Suprapubic skin (tissue), 4 donors: ENCODE data around the gene TLR7. TPM values are rescaled to one million over a fixed set of nuclear protein-coding genes. Genes with fewer than 3 reads are reported as not detected.

Source experiments
- DNase-seq, 2 donors: peaks; one replicate each; pipeline ENCODE4 v3.0.0-alpha.2; 2019; ENCODE audit warnings: low spot score in 2 of 2
- H3K27ac ChIP-seq: fragments of 200-600 bp; sonication (generic); one replicate; pipeline ENCODE4 v1.5.1; 2019
- H3K27me3 ChIP-seq: fragments of 200-600 bp; sonication (generic); one replicate; pipeline ENCODE4 v1.5.1; 2019
- H3K36me3 ChIP-seq: fragments of 200-600 bp; sonication (generic); one replicate; pipeline ENCODE4 v1.5.1; 2019
- H3K4me1 ChIP-seq: fragments of 200-600 bp; sonication (generic); one replicate; pipeline ENCODE4 v1.5.1; 2019
- H3K4me3 ChIP-seq: fragments of 200-600 bp; sonication (generic); one replicate; pipeline ENCODE4 v1.5.1; 2019; ENCODE audit warnings: mild to moderate bottlenecking
- H3K9me3 ChIP-seq: fragments of 200-600 bp; sonication (generic); one replicate; pipeline ENCODE4 v1.5.1; 2019
- CTCF ChIP-seq, 2 donors: fragments of 200-600 bp in 1 of 2; fragments of 450-650 bp in 1 of 2; sonication (generic) in 1 of 2; IDR thresholded peaks; one replicate each; pipeline ENCODE4 v1.5.1; 2016 to 2019; ENCODE audit warnings: antibody characterized with exemption in 2 of 2, mild to moderate bottlenecking in 1 of 2, moderate library complexity in 1 of 2
- EP300 ChIP-seq: sonication (generic); formaldehyde crosslinking; IDR thresholded peaks from one replicate; pipeline ENCODE4 v1.6.1; 2017; ENCODE audit warnings: antibody characterized with exemption
- POLR2A ChIP-seq, 2 donors: fragments of 450-650 bp; IDR thresholded peaks; one replicate each; pipeline ENCODE4 v1.6.1; 2017; ENCODE audit warnings: antibody characterized with exemption in 2 of 2, mild to moderate bottlenecking in 2 of 2, moderate library complexity in 2 of 2
- POLR2AphosphoS5 ChIP-seq, 3 donors: sonication (generic); formaldehyde crosslinking; IDR thresholded peaks; one replicate each; pipeline ENCODE4 v1.6.1; 2017; ENCODE audit warnings: antibody characterized with exemption in 3 of 3
- WGBS: methylation state at CpG from one replicate; pipeline ENCODE4 v1.1.5; 2018; 5-methylcytosine and 5-hydroxymethylcytosine counted together
- total RNA-seq, 4 donors: library from RNA; depleted of rRNA; stranded (reverse); fragments of >200 nt; gene quantifications; one replicate each; pipeline ENCODE4 v1.1.0, GENCODE V29; 2016

The TLR7 gene
- total RNA-seq, 4 donors from 2014 or later = 0.15 to 0.38 TPM; not detected in 2

GRCh38 chrX:12912791-12913482 is 46.1 kb downstream of the TLR7 start:
- Histone ChIP-seq H3K4me1 (no peaks in the 10 kb centered on the region), H3K27me3 (no peaks in the 10 kb centered on the region), H3K9me3 (no peaks in the 10 kb centered on the region), H3K4me3 (no peak overlapping the region), H3K36me3 (no peaks in the 10 kb centered on the region), H3K27ac (no peak overlapping the region)
- no peak for DNase-seq
- TF ChIP-seq POLR2A (IDR thresholded peaks at IDR 0.05) = no peak
- TF ChIP-seq EP300 = no peak
- TF ChIP-seq POLR2AphosphoS5 (IDR thresholded peaks at IDR 0.05) = no peak
- no peak for TF ChIP-seq CTCF (IDR thresholded peaks at IDR 0.05)
- 73% methylated on average over 5 of the region's 5 CpGs for WGBS

GRCh38 chrX:12917753-12918152 is 50.9 kb downstream of the TLR7 start:
- Histone ChIP-seq H3K27ac (no peak overlapping the region), H3K27me3 (no peaks in the 10 kb centered on the region), H3K36me3 (no peaks in the 10 kb centered on the region), H3K4me1 (no peaks in the 10 kb centered on the region), H3K4me3 (no peak overlapping the region), H3K9me3 (no peaks in the 10 kb centered on the region)
- DNase-seq = no peak
- WGBS = 70% methylated on average over 2 of the region's 2 CpGs
- TF ChIP-seq CTCF (IDR thresholded peaks at IDR 0.05) = no peak
- TF ChIP-seq EP300 = no peak
- TF ChIP-seq POLR2A (IDR thresholded peaks at IDR 0.05) = no peak

GRCh38 chrX:12919051-12919450 is 52.2 kb downstream of the TLR7 start:
- H3K9me3 ChIP-seq = no peaks in the 10 kb centered on the region
- no peaks in the 10 kb centered on the region for H3K36me3 ChIP-seq
- H3K27me3 ChIP-seq = no peaks in the 10 kb centered on the region
- no peak overlapping the region for H3K4me3 ChIP-seq
- WGBS = 65% methylated on average over 10 of the region's 10 CpGs
- DNase-seq = no peak
- no peaks in the 10 kb centered on the region for H3K4me1 ChIP-seq
- no peak overlapping the region for H3K27ac ChIP-seq
- TF ChIP-seq POLR2AphosphoS5 (IDR thresholded peaks at IDR 0.05) (no peak), EP300 (no peak), POLR2A (IDR thresholded peaks at IDR 0.05) (no peak), CTCF (IDR thresholded peaks at IDR 0.05) (no peak)

- H3K36me3 ChIP-seq = no peaks in the 10 kb centered on the region
- TF ChIP-seq POLR2A (IDR thresholded peaks at IDR 0.05) = no peak
- no peak for TF ChIP-seq CTCF (IDR thresholded peaks at IDR 0.05)
- TF ChIP-seq POLR2AphosphoS5 (IDR thresholded peaks at IDR 0.05) = no peak
- TF ChIP-seq EP300 = no peak
- no peaks in the 10 kb centered on the region for H3K4me1 ChIP-seq
- no peaks in the 10 kb centered on the region for H3K27me3 ChIP-seq
- H3K27ac ChIP-seq = no peak overlapping the region
- H3K4me3 ChIP-seq = no peak overlapping the region
- no peak for DNase-seq
- H3K9me3 ChIP-seq = no peaks in the 10 kb centered on the region
- 71% methylated on average over 8 of the region's 8 CpGs for WGBS
Observed at GRCh38 chrX:12919620-12920019, 52.7 kb downstream of the TLR7 start.

GRCh38 chrX:12920990-12921389 is 54.1 kb downstream of the TLR7 start:
- Histone ChIP-seq H3K9me3 (no peaks in the 10 kb centered on the region), H3K4me3 (no peak overlapping the region), H3K36me3 (no peaks in the 10 kb centered on the region), H3K4me1 (no peaks in the 10 kb centered on the region), H3K27ac (no peak overlapping the region), H3K27me3 (no peaks in the 10 kb centered on the region)
- TF ChIP-seq EP300 (no peak), POLR2A (IDR thresholded peaks at IDR 0.05) (no peak), POLR2AphosphoS5 (IDR thresholded peaks at IDR 0.05) (no peak), CTCF (IDR thresholded peaks at IDR 0.05) (no peak)
- DNase-seq = no peak
- WGBS = 66% methylated on average over 8 of the region's 8 CpGs
